Measurements from ENCODE around the gene DOCK7.
"Not testable (repeated sequence)": the region's sequence is repeated elsewhere in the genome, so short reads cannot be mapped to it uniquely, and the experiment has no call there.

Gene DOCK7, protein sequence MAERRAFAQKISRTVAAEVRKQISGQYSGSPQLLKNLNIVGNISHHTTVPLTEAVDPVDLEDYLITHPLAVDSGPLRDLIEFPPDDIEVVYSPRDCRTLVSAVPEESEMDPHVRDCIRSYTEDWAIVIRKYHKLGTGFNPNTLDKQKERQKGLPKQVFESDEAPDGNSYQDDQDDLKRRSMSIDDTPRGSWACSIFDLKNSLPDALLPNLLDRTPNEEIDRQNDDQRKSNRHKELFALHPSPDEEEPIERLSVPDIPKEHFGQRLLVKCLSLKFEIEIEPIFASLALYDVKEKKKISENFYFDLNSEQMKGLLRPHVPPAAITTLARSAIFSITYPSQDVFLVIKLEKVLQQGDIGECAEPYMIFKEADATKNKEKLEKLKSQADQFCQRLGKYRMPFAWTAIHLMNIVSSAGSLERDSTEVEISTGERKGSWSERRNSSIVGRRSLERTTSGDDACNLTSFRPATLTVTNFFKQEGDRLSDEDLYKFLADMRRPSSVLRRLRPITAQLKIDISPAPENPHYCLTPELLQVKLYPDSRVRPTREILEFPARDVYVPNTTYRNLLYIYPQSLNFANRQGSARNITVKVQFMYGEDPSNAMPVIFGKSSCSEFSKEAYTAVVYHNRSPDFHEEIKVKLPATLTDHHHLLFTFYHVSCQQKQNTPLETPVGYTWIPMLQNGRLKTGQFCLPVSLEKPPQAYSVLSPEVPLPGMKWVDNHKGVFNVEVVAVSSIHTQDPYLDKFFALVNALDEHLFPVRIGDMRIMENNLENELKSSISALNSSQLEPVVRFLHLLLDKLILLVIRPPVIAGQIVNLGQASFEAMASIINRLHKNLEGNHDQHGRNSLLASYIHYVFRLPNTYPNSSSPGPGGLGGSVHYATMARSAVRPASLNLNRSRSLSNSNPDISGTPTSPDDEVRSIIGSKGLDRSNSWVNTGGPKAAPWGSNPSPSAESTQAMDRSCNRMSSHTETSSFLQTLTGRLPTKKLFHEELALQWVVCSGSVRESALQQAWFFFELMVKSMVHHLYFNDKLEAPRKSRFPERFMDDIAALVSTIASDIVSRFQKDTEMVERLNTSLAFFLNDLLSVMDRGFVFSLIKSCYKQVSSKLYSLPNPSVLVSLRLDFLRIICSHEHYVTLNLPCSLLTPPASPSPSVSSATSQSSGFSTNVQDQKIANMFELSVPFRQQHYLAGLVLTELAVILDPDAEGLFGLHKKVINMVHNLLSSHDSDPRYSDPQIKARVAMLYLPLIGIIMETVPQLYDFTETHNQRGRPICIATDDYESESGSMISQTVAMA (N-terminal part only)

GRCh38 chr1:62687903-62688686 is at the start of gene DOCK7:
Gene DOCK7, minus strand, starts transcription at chr1:62688386. Its CDS starts 122 bp downstream, at chr1:62688264.
- peak; percentile 85 to 92 (median 89) for DNase-seq

DNA sequence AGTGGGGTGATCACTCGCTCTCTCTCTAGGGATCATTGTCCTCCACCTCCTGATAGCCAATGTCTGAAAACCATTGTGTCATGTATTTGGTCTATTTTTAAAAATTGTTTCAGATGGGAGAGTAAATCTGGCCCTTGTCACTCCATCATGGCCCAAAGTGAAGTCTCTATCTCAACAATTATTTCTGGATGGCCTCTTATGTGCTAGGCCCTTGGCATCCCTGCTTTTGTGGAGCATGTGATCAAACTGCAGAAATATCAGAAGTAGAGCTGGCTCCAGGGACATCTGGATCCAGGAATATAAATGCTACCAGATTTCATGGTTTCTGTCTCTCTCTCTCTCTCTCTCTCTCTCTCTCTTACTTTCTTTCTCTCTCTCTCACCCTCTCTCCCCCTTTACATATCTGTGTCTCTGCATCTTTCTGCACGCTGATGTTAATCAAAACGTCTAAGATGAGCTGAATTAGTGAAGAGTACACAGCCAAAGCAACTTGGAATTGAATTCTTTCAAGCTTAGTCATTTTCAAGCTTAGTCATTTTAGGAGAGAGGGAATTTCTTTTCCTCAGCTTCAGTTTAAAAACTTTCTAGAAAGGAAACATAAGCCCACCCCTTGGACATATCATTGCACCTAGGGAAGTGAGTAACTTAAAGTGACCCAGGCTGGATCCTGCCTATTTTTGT is 47.4 kb upstream of the DOCK7 start:
- no peak for DNase-seq

- no peak for DNase-seq
Measured at GRCh38 chr1:62732331-62732730, 44.1 kb upstream of the DOCK7 start.

GRCh38 chr1:62728963-62729362 is 40.8 kb upstream of the DOCK7 start:
- no peak for DNase-seq

DNA sequence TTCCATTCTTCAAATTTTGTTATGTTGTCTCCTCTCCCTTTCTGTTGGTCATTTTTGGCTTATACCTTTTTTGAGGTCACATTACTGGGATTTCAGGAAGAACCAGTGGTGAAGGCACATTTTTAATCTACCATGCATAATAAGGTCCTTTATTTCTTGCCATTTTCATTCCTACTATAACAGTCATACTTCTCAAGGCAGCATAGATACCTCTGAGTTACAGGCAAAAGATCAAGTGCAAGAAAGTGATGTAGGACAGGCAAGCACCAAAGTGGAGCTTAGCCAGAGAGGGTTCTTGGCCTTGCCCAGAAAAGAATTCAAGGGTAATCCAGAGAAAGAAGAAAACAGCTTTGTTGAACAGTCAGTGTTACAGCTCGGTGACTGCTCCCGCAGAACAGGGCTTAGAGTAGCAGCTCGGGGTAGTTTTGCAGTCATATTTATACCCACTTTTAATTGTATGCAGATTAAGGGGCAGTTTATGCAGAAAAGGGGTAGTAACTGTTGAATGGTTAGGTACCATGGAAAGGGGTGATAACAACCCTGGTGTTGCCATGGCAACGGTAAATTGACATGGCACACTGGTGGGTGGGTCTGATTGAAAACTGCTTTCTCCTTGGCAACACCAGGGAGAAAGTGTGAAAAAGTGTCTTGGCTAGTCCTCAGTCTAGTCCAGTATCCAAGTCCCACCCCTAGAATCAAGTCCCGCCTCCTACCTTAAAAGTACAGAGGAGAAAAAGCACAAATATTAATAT is 39.6 kb upstream of the DOCK7 start:
- DNase-seq: peak in 1 of 3 donors; percentile 7

DNA sequence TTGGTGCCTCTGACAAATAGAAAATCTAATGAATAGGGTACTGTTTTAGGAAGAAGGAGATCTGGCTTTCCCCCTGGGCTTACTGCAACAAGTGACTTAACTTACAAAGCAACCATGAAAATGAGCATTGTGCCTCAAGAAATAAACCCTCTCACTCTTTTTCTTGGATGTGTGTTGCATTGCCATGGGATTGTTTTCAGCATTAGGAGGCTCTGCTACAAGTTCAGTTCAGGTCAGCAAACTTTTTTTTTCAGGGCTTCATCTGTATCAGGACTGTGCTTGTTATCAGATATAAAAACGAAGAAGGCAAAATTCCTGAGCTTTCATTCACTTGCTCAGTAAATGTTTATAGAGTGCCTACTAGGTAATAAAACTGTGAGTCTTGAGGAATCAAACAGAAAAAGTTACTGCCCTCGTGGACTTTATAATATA is 37.8 kb upstream of the DOCK7 start:
- DNase-seq: peak in 1 of 3 donors; percentile 10

DNA sequence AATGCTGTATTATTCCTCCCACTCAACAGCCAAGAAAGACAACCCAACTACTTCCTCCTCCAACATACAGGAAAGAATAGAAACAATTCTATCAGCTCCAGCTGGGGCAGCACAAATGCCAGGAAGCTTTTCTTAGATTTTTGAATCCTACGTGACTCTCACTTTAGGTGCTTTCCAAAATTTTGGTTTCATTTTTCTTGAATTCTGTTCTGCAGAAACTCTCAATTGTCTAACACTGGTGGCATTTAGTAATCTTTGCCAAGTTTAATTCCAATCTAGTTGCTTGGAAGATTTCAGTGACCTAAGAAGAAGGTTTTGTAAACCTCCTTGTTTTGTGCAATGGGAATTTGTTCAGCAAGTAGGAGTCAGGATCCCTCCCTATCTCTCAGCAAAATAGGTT is 37.1 kb upstream of the DOCK7 start:
- peak; percentile 79 to 93 (median 83) for DNase-seq

- DNase-seq: peak in 1 of 3 donors; percentile 10
Measured at GRCh38 chr1:62724430-62724829, 36.2 kb upstream of the DOCK7 start.

GRCh38 chr1:62723883-62724282 is 35.7 kb upstream of the DOCK7 start:
- peak in 1 of 3 donors; percentile 12 for DNase-seq

GRCh38 chr1:62722796-62723195 is 34.6 kb upstream of the DOCK7 start:
- peak; percentile 30 to 73 (median 65) for DNase-seq

DNA sequence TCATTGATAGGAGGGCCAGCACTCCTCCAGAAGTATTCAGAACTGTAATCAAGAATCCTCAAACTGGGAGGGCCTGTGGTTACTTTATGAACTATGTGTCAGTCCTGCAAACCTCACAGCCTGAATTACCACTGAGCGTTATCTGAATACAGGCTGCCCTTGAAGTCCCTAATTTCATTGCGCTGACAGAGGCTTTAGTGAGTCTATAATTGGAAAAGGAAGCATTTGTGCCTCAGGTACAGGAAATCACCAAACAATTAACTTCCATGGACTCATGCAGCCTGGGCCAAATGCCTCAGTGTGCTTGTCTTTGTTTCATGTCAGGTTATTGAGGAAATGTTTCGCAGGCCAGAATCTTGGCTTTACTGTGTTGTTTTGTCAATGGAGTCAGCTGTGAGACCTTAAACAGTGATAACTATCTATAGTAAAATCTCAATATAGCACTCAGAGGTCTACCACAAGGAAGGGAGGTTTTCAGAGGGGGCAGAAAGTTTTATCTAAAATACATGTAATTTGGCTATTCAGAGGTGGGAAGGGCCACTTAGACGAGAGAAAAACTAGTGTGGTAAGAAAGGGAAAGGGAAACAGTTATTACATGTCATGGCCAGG is 32.9 kb upstream of the DOCK7 start:
- DNase-seq: peak in 1 of 3 donors; percentile 33

- not testable (repeated sequence) for DNase-seq
Measured at GRCh38 chr1:62718400-62718799, 30.2 kb upstream of the DOCK7 start.

- no peak for DNase-seq
Measured at GRCh38 chr1:62717483-62717882, 29.3 kb upstream of the DOCK7 start.

- DNase-seq: peak; percentile 72 to 84 (median 81)
Measured at GRCh38 chr1:62716397-62716796, 28.2 kb upstream of the DOCK7 start.

GRCh38 chr1:62712336-62713243 is 24.4 kb upstream of the DOCK7 start:
- DNase-seq: no peak

- DNase-seq: no peak
Measured at GRCh38 chr1:62707744-62708120, 19.5 kb upstream of the DOCK7 start.

DNA sequence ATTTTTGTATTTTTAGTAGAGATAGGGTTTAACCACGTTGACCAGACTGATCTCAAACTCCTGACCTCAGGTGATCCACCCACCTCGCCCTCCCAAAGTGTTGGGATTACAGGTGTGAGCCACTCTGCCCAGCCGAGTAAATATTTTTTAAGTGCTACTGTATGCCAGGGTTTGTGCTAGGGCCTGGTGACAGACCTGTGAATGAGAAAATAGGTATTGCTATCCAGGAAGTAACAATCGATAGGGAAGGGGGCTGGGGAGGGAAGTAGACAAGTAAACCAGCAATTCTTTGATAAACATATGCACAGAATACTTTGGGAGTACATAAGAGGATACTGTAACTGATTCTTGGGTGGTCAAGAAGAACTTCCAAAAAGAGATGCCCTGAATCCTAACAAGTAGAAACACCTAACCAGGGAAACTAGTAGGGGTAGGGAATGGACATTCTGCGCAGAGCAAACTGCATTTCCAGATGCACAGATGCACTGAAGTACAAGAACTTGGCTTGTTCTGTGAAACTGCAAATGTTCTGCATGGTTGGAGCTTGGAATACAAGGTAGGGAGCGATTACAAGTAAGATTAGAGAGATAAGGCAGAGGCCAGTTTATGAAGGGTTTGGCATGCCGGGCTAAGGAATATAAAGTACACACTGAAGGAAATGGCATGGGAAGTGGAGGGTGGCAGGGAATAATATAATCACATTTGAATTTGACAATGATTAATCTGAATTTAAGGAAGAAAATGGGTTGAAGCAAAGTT is 19.0 kb upstream of the DOCK7 start:
- DNase-seq: no peak

DNA sequence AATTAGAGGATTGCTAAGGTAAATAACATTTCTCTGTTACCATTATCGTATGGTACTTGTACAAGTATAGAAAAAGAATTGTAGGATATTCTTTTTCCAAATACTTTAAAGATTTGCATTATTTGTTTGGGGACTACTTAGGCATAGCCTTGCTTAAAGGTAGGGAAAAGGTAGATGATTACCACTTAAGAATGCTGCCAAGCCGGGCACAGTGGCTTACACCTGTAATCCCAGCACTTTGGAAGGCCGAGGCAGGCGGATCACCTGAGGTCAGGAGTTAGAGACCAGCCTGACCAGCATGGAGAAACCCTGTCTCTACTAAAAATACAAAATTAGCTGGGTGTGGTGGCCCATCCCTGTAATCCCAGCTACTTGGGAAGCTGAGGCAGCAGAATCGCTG is 10.0 kb upstream of the DOCK7 start:
- DNase-seq: not testable (repeated sequence)

All from suppressor macrophage treated with lipopolysaccharide for 1 hour (primary cell).